T-cell (primary cell): Measurements from ENCODE around the gene SATB2. TPM values are rescaled to one million over a fixed set of nuclear protein-coding genes. Genes with fewer than 3 reads are reported as not detected.
A peak's percentile ranks its signal among the peaks of the same experiment; 100 is the strongest.

Experiments used
- ATAC-seq, 4 experiments: fragments of 200-7000 bp in 3 of 4; fragments of 150-1000 bp in 1 of 4; cut with Tn5 transposase; replicated peaks in 1 of 4; 1 replicate in 3 of 4; 2 replicates in 1 of 4; pipeline ENCODE4 v1.10.0; 2021; ENCODE audit warnings: moderate library complexity in 3 of 4, mild to moderate bottlenecking in 2 of 4, moderate number of reproducible peaks in 1 of 4
- CTCF ChIA-PET, 2 donors: fragments of 300-600 bp; sonication (Branson Sonifier 250); formaldehyde crosslinking; loops; one replicate each; lab custom pipeline; 2022; ENCODE audit warnings: antibody characterized with exemption in 2 of 2; lab: Charles Lee
- POLR2A ChIA-PET, 2 donors: fragments of 300-600 bp; sonication (Branson Sonifier 250); formaldehyde crosslinking; loops; one replicate each; lab custom pipeline; 2022; ENCODE audit warnings: antibody characterized with exemption in 2 of 2; lab: Charles Lee
- DNase-seq, 35 experiments: peaks; one replicate each; pipeline versions ENCODE4 v3.0.0 to v3.0.0-alpha.2; 2013 to 2023
- H3K27ac ChIP-seq: one replicate; pipeline ENCODE4 v1.5.1; 2013; ENCODE audit warnings: low read length
- H3K27me3 ChIP-seq, 2 experiments: replicated peaks in 1 of 2; 1 replicate in 1 of 2; 2 replicates in 1 of 2; pipeline versions ENCODE4 v1.6.1 to v1.7.0; 2013; ENCODE audit warnings: low read length in 1 of 2, mixed read lengths in 1 of 2; ENCODE audit not compliant: control insufficient read depth in 2 of 2, insufficient read depth in 2 of 2; ENCODE audit errors: extremely low read depth in 1 of 2
- H3K36me3 ChIP-seq, 2 donors: 1 replicate in 1 of 2; 2 replicates in 1 of 2; pipeline versions ENCODE4 v1.6.1 to v1.7.0; 2013; ENCODE audit warnings: low read length in 1 of 2; ENCODE audit not compliant: control insufficient read depth in 2 of 2, insufficient read depth in 1 of 2; ENCODE audit errors: extremely low read depth in 1 of 2
- H3K4me1 ChIP-seq, 2 experiments: 1 replicate in 1 of 2; 2 replicates in 1 of 2; pipeline versions ENCODE4 v1.6.1 to v1.7.0; 2013; ENCODE audit warnings: low read length in 2 of 2, mixed read lengths in 1 of 2; ENCODE audit not compliant: insufficient read depth in 2 of 2, control insufficient read depth in 1 of 2; ENCODE audit errors: extremely low read depth in 1 of 2
- H3K4me3 ChIP-seq, 2 donors: 1 replicate in 1 of 2; 2 replicates in 1 of 2; pipeline versions ENCODE4 v1.5.1 to v1.7.0; 2013; ENCODE audit warnings: mild to moderate bottlenecking in 2 of 2, low read length in 1 of 2, moderate library complexity in 1 of 2; ENCODE audit not compliant: control insufficient read depth in 1 of 2; ENCODE audit errors: extremely low read depth in 1 of 2
- H3K9me3 ChIP-seq: 2 replicates; pipeline ENCODE4 v1.7.0; 2013
- H3K27ac Mint-ChIP-seq, 2 donors: one replicate each; pipeline ENCODE4 v1.8.0; 2020 to 2021; ENCODE audit warnings: mild to moderate bottlenecking in 2 of 2, mixed read lengths in 2 of 2
- H3K27me3 Mint-ChIP-seq, 2 donors: one replicate each; pipeline ENCODE4 v1.8.0; 2021 to 2022; ENCODE audit warnings: mixed read lengths in 2 of 2
- H3K36me3 Mint-ChIP-seq: one replicate; pipeline ENCODE4 v1.8.0; 2021; ENCODE audit warnings: mixed read lengths
- H3K4me1 Mint-ChIP-seq, 3 donors: one replicate each; pipeline ENCODE4 v1.8.0; 2020 to 2022; ENCODE audit warnings: mixed read lengths in 3 of 3, mild to moderate bottlenecking in 1 of 3
- H3K4me3 Mint-ChIP-seq, 3 donors: one replicate each; pipeline ENCODE4 v1.8.0; 2020 to 2022; ENCODE audit warnings: mild to moderate bottlenecking in 3 of 3, mixed read lengths in 3 of 3, moderate library complexity in 3 of 3
- H3K9me3 Mint-ChIP-seq, 3 donors: one replicate each; pipeline ENCODE4 v1.8.0; 2020 to 2022; ENCODE audit warnings: mixed read lengths in 3 of 3
- WGBS: methylation state at CpG from one replicate; pipeline ENCODE4 v1.1.5; 2013; ENCODE audit warnings: missing lambda C conversion rate; ENCODE audit not compliant: insufficient coverage; 5-methylcytosine and 5-hydroxymethylcytosine counted together
- total RNA-seq, 35 experiments: library from RNA in 6 of 35; stranded (reverse) in 6 of 35; fragments of 120-200 nt in 1 of 35; gene quantifications; one replicate each; pipeline versions ENCODE4 v1.2.1 to v1.2.4 and lab custom pipeline; 2013 to 2026

Gene SATB2
- total RNA-seq, 5 donors from 2014 or later (not counting 1 experiment from before 2014, with no cell fraction given), result 0.15 to 0.54 (median 0.23) TPM

- Histone ChIP-seq H3K4me1 (peaks cover 15 to 38% of the 10 kb centered on the region in 2 experiments), H3K27ac (no peak overlapping the region), H3K36me3 (no peaks in the 10 kb centered on the region), H3K27me3 (peaks cover 11 to 40% of the 10 kb centered on the region in 2 experiments), H3K9me3 (no peaks in the 10 kb centered on the region), H3K4me3 (no peak overlapping the region)
- ATAC-seq (no peak), DNase-seq (no peak)
- Mint-ChIP-seq H3K27ac (peak overlapping the region in 1 of 2 donors; percentile 52), H3K4me3 (peak overlapping the region in 1 of 3 donors; percentile 92), H3K27me3 (peaks cover 46 to 55% of the 10 kb centered on the region in 2 donors), H3K9me3 (peaks cover 0 to 4% (median 4%) of the 10 kb centered on the region in 3 donors), H3K4me1 (peaks cover 25 to 31% (median 31%) of the 10 kb centered on the region in 3 donors), H3K36me3 (no peaks in the 10 kb centered on the region)
- 3% methylated on average over 33 of the region's 55 CpGs for WGBS
- POLR2A ChIA-PET, result interaction anchor here in 1 of 2 donors (0.6 kb wide), 1 partner anchor 127 kb away, joined by 9 read pairs; no protein-coding TSS in a partner anchor
- CTCF ChIA-PET, result no interaction called here
Measured at GRCh38 chr2:199455545-199456382, 2.0 kb downstream of the SATB2 start.

GRCh38 chr2:199455210-199455544 is 2.6 kb downstream of the SATB2 start:
- Histone ChIP-seq H3K27ac (no peak overlapping the region), H3K36me3 (no peaks in the 10 kb centered on the region), H3K27me3 (peaks cover 8 to 40% of the 10 kb centered on the region in 2 experiments), H3K4me1 (peaks cover 13 to 38% of the 10 kb centered on the region in 2 experiments), H3K9me3 (no peaks in the 10 kb centered on the region), H3K4me3 (no peak overlapping the region)
- H3K36me3 Mint-ChIP-seq, result no peaks in the 10 kb centered on the region
- H3K27me3 Mint-ChIP-seq, result peaks cover 42 to 52% of the 10 kb centered on the region in 2 donors
- peaks cover 22 to 27% (median 27%) of the 10 kb centered on the region in 3 donors for H3K4me1 Mint-ChIP-seq
- peak overlapping the region in 1 of 3 donors; percentile 92 for H3K4me3 Mint-ChIP-seq
- DNase-seq (no peak), ATAC-seq (no peak)
- ChIA-PET POLR2A (interaction anchor here in 1 of 2 donors (0.7 kb wide), 1 partner anchor 15 kb away, joined by 4 read pairs; no protein-coding TSS in a partner anchor), CTCF (no interaction called here)
- peaks cover 0 to under 1% (median under 1%) of the 10 kb centered on the region in 3 donors for H3K9me3 Mint-ChIP-seq
- 33% methylated on average over 6 of the region's 7 CpGs for WGBS
- H3K27ac Mint-ChIP-seq, result no peak overlapping the region

GRCh38 chr2:199452991-199453379 is 4.8 kb downstream of the SATB2 start:
- H3K36me3 ChIP-seq, result no peaks in the 10 kb centered on the region
- no peak overlapping the region for H3K4me3 ChIP-seq
- H3K4me1 ChIP-seq, result peaks cover 8 to 25% of the 10 kb centered on the region in 2 experiments
- Mint-ChIP-seq H3K4me3 (no peak overlapping the region), H3K9me3 (no peaks in the 10 kb centered on the region), H3K4me1 (peaks cover 13 to 19% (median 19%) of the 10 kb centered on the region in 3 donors), H3K36me3 (no peaks in the 10 kb centered on the region), H3K27me3 (peaks cover 38 to 50% of the 10 kb centered on the region in 2 donors), H3K27ac (no peak overlapping the region)
- ATAC-seq (no peak), DNase-seq (no peak)
- ChIA-PET CTCF (no interaction called here), POLR2A (no interaction called here)
- no peaks in the 10 kb centered on the region for H3K9me3 ChIP-seq
- peaks cover 10 to 27% of the 10 kb centered on the region in 2 experiments for H3K27me3 ChIP-seq
- H3K27ac ChIP-seq, result no peak overlapping the region

GRCh38 chr2:199452260-199452990 is 5.3 kb downstream of the SATB2 start:
- no peaks in the 10 kb centered on the region for H3K9me3 Mint-ChIP-seq
- H3K27ac Mint-ChIP-seq, result no peak overlapping the region
- 33% methylated on average over 1 of the region's 2 CpGs for WGBS
- Histone ChIP-seq H3K27ac (no peak overlapping the region), H3K9me3 (no peaks in the 10 kb centered on the region), H3K4me1 (peaks cover 6 to 20% of the 10 kb centered on the region in 2 experiments), H3K36me3 (no peaks in the 10 kb centered on the region), H3K4me3 (no peak overlapping the region), H3K27me3 (peaks cover 10 to 23% of the 10 kb centered on the region in 2 experiments)
- peaks cover 11 to 16% (median 16%) of the 10 kb centered on the region in 3 donors for H3K4me1 Mint-ChIP-seq
- ATAC-seq (no peak), DNase-seq (no peak)
- H3K27me3 Mint-ChIP-seq, result peaks cover 37 to 53% of the 10 kb centered on the region in 2 donors
- ChIA-PET POLR2A (interaction anchor here in 1 of 2 donors (0.5 kb wide), 1 partner anchor 983 kb away, joined by 3 read pairs; no protein-coding TSS in a partner anchor), CTCF (no interaction called here)
- H3K36me3 Mint-ChIP-seq, result no peaks in the 10 kb centered on the region
- H3K4me3 Mint-ChIP-seq, result no peak overlapping the region

GRCh38 chr2:199449956-199450355 is 7.8 kb downstream of the SATB2 start:
- no peaks in the 10 kb centered on the region for H3K36me3 Mint-ChIP-seq
- Histone ChIP-seq H3K27ac (no peak overlapping the region), H3K9me3 (no peaks in the 10 kb centered on the region), H3K4me1 (no peaks in the 10 kb centered on the region), H3K4me3 (no peak overlapping the region), H3K36me3 (no peaks in the 10 kb centered on the region), H3K27me3 (peaks cover 7 to 10% of the 10 kb centered on the region in 2 experiments)
- ATAC-seq (no peak), DNase-seq (no peak)
- no peaks in the 10 kb centered on the region for H3K9me3 Mint-ChIP-seq
- no peak overlapping the region for H3K4me3 Mint-ChIP-seq
- ChIA-PET POLR2A (no interaction called here), CTCF (no interaction called here)
- H3K4me1 Mint-ChIP-seq, result no peaks in the 10 kb centered on the region
- no CpG with 5 or more reads among the region's 3 CpGs for whole genome bisulfite sequencing
- no peak overlapping the region for H3K27ac Mint-ChIP-seq
- H3K27me3 Mint-ChIP-seq, result peaks cover 31 to 53% of the 10 kb centered on the region in 2 donors

- ATAC-seq (no peak), DNase-seq (no peak)
- Mint-ChIP-seq H3K27ac (no peak overlapping the region), H3K9me3 (no peaks in the 10 kb centered on the region), H3K4me1 (no peaks in the 10 kb centered on the region), H3K27me3 (peaks cover 30 to 54% of the 10 kb centered on the region in 2 donors), H3K4me3 (no peak overlapping the region), H3K36me3 (no peaks in the 10 kb centered on the region)
- WGBS, result no CpG with 5 or more reads among the region's 1 CpG
- no peaks in the 10 kb centered on the region for H3K9me3 ChIP-seq
- peaks cover 7 to 12% of the 10 kb centered on the region in 2 experiments for H3K27me3 ChIP-seq
- H3K27ac ChIP-seq, result no peak overlapping the region
- H3K36me3 ChIP-seq, result no peaks in the 10 kb centered on the region
- POLR2A ChIA-PET, result no interaction called here
- no peak overlapping the region for H3K4me3 ChIP-seq
- CTCF ChIA-PET, result interaction anchor here in 1 of 2 donors (0.6 kb wide), 1 partner anchor 414 kb away, joined by 3 read pairs; no protein-coding TSS in a partner anchor
- H3K4me1 ChIP-seq, result no peaks in the 10 kb centered on the region
Measured at GRCh38 chr2:199449455-199449854, 8.3 kb downstream of the SATB2 start.
